ENCODE measurements around the gene INPP5D.

- TF ChIP-seq CTCF (IDR thresholded peaks at IDR 0.05) (no peak), EZH2 (IDR thresholded peaks at IDR 0.05; ENCODE audit: borderline replicate concordance, insufficient read depth, low read depth, low read length, poor library complexity, severe bottlenecking) (no peak)
Measured at GRCh38 chr2:233227346-233227978, 167.3 kb downstream of the INPP5D start.
